Stimulated activated CD8-positive, alpha-beta memory T cell treated with anti-CD3 and anti-CD28 coated beads, Interleukin-4, amount 100 ng/mL, for 48 hours (primary cell): Measurements from ENCODE around the gene YBX2.
"Not testable (repeated sequence)": the region's sequence is repeated elsewhere in the genome, so short reads cannot be mapped to it uniquely, and the experiment has no call there.

Source experiments
- DNase-seq: peaks from one replicate; pipeline ENCODE4 v3.0.0-alpha.2; 2020

Gene YBX2

DNA sequence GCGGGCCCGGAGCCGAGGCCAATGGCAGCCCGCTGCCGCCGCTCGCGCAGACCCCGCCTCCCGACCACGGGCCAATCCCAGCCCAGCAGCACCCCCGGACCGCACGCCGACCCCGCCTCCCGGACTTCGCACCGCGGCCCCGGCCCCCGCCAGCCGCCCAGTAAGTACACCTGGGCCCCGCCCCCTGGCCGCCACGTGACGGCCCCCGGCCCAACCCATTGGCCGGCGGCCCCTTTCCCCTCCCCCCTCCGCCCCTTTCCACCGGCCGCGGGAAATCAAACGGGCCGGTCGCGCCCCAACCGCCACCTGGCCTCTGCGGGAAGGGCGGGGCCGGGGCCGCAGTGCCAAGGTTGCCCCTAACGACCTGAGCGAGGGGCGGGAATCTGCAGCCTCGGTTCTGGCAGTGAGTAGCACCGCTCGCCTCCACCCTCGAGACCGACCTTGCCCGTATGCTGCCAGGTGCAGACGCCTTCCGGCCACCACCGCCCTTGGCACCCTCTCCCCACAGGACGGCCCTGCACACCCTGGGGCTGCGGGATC is at the start of gene YBX2:
TSS of gene YBX2 (minus strand) at position 26 of the 540 bp plus-strand sequence. CDS start 139 bp downstream, outside the sequence.
- DNase-seq: peak; percentile 86

DNA sequence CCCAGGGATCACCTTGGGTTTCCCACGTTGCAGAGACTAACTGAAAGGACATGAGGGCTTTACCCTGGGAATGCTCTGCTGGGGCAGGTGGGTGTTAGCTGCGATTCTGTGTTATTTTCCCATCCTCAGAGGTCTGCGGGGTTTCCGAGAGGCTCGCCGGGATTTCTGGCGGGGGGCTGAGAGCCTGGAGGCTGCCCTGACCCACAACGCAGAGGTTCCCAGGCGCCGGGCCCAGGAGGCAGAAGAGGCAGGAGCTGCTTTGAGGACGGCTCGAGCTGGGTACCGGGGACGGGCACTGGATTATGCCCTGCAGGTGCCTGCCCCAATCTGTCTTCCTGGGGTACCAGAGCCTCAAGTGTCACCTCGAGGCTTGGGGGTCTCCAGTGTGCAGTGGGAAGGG is 48.8 kb upstream of the YBX2 start:
- no peak for DNase-seq

DNA sequence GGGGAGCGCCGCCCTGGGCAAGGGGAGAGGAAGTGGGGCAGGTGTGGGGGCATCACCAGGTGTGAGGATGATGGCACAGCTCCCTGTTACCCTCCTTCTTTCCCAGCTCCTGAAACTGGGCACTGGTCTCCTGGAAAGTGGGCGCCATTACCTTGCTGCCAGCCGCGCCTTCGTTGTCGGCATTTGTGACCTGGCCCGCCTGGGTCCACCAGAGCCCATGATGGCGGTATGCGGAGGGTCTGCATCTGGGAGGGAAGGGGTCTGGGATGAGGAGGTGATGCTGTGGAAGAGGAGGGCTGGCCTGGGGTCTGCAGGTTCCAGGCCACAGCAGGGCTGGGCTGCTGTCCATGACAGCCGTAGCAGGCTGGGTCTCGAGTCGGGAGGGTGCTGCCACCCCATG is 47.4 kb upstream of the YBX2 start:
- DNase-seq: no peak

DNA sequence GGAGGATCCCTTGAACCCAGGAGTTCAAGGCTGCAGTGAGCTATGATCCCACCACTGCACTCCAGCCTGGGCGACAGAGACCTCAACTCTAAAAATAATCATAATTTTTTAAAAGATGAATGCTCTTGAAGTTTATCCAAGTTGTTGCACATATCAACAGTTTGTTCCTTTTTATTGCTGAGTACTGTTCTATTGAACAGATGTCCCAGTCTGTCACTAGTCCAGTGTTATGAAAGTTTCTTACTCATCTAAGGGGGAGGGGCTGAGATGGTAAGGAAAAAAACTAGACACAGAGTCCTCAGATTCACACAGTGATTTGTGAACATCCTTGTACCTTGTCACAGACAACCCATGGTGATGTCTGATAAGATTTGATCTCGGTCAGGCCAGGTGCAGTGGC is 45.7 kb upstream of the YBX2 start:
- no peak for DNase-seq

DNA sequence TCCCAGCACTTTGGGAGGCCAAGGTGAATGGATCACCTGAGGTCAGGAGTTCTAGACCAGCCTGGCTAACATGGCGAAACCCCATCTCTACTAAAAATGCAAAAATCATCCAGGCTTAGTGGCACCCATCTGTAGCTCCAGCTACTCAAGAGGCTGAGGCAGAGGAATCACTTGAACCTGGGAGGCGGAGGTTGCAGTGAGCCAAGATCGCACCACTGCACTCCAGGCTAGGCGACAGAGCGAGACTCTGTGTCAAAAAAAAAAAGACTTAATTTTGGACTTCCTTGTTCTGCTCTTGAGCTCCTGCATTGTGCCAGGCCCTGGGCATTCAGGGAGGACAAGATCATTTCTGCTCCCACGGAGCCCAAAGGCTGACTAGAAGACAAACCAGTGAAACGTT is 43.2 kb upstream of the YBX2 start:
- not testable (repeated sequence) for DNase-seq

DNA sequence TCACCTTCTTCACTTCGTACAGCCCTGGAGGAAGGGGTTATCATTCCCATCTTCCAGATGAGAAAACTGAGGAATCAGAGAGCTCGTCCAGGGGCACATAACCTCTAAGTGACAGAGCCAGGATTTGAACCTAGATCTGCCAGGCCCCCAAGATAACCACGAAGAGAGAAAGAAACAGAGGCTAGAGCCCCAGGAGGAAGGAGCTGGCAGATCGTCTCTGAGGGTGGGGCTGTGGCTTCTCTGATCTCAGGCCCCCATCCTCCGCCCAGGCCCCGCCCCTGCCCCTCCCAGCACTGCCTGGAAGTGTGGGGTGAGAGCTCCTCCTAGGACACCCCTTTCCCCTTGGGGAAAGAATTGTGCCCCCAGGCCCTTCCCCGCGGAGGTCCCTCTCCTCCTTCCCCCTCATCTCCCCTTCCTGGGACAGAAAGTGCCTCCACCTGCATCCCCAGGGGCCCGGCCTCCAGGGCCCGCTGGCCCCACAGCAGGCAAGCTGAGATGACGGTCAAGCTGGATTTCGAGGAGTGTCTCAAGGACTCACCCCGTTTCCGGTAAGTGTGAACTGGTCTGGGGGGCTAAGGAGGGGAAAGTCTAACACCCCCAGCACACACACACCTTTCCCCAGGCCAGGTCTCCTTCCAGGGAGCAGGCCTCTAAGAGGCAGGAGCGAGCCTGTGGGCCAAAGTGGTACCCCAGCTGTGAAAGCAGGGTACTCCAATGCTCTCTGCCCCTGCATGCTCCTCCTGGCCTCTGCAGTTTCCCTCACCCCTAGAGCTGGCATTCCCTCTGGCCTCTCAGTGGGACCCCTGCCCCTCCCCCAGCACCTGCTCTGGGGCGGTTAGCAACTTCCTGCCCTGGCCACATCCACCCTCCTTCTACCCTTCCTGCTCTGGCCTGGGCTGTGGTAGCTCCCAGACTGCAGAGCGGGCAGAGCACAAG is 42.1 kb upstream of the YBX2 start, which contains the start of gene ACAP1:
TSS of gene ACAP1 (plus strand) at position 290 of the 936 bp plus-strand sequence. CDS start at position 496, 206 bp downstream.
- DNase-seq: peak; percentile 93

DNA sequence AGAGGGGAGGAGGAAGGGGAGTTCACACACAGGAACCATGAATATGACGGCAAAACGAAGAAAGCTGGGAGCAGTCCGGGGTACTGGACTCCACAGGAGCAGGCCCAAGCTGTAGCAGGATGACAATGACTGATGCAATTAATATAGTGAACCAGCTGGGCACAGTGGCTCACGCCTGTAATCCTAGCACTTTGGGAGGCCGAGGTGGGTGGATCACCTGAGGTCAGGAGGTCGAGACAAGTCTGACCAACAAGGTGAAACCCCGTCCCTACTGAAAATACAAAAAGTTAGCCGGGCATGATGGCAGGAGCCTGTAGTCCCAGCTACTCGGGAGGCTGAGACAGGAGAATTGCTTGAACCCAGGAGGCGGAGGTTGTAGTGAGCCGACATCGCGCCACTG is 41.3 kb upstream of the YBX2 start:
- DNase-seq: not testable (repeated sequence)

DNA sequence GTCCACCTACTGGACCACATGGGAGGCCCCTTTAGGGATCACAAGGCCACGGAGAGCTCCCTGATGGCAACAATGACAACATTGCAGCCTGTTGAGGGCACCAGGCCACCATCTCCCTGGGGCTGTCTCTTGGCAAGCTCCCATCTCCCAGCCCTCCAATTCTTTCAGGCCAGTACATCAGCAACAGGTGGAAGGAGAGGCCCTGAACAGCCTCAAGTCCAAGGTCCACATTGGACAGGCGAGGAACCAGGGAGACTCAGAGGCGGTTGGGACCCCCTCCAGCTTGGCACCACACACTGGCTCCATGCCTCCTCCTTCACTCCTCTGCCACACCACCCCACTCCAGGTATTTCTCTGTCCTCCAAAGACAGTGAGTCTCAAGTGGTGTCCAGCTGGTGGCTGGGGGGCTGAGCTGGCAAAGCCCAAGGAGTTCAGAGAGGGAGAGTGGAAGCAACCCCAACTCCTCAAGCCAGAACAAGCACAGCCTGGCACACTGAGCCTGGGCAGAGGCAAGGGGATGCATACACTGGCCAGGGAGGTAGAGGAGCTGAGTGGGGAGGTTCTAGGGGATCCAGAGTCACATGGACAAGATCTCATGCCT is 40.6 kb upstream of the YBX2 start:
- DNase-seq: no peak

DNA sequence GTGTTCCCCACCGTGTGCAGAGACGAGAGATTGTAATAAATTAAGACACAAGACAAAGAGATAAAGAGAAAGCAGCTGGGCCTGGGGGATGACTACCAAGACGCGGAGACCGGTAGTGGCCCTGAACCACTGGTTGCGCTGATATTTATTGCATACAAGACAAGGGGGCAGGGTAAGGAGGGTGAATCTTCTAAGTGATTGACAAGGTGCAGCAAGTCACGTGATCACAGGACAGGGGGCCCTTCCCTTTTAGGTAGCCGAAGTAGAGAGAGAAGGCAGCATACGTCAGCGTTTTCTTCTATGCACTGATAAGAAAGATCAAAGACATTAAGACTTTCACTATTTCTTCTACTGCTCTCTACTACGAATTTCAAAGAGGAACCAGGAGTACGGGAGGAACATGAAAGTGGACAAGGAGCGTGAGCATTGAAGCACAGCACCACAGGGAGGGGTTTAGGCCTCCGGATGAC is 38.2 kb upstream of the YBX2 start:
- DNase-seq: peak; percentile 51

DNA sequence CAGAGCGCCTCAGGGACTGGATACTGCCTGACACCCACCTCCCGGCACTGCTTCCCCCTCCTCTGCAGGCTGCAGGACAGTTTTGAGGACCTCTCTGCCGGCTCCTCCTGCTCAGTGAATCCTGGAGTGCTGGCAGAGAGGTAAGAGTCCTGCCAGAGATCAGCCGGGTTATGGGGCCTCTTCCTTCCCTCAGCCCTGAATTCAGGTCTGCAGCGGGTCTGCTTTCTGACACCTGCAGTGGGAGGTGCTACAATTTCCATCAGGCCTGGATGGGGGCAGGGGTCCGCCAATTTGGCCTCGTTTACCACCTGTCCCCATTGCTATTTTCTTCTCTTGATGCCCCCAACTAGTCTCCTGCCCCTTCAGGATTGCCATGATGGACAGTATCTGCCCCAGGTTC is 37.7 kb upstream of the YBX2 start:
- no peak for DNase-seq

DNA sequence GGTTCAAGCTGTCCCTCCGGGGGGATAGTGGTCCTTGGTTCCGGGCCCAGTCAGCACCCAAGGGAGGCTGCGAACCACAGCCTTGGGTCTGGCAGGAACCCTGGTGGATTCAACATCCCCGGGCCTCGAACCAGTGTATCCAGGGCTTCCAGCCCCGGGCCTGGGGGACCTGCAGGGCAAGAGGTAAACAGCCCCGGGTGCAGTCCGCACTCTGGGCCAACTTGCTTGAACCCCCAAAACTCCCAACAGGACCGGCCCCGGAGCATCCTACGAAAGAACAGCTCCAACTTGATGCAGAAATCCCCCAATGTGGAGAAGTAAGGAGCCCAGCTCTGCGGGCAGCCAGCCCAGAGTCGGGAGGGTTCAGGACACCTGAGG is 36.2 kb upstream of the YBX2 start:
- DNase-seq: no peak

DNA sequence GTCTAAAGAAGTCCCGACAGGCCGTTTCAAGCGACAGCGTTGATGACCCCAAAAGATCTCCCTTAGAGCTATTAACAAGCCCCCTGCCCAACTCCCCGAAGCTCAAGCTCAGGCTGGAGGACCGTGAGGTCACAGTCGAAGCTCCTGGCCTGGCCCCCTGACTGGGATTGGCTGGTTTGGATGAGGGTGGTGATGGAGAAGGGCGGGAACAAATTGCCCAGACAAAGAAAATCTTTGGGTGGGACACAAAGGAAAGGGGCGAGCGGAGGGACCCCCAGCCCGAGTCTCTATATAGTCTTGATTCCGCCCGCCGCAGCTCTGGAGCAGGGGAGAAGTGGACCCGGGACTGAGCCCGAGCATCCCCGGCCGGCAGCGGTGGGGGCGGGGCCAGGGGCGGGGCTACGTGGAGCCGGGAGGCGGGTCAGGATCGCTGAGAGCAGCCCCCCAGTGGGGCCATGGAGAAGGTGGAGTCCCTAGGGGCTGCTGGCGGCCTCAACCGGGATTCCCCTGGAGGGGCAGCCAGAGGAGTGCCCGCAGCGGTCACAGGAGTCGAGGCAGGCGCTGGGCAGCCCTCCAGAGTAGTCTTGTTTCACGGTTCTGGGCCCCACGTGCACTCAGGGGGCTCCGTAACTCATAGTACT is 35.7 kb upstream of the YBX2 start:
- peak; percentile 86 for DNase-seq

DNA sequence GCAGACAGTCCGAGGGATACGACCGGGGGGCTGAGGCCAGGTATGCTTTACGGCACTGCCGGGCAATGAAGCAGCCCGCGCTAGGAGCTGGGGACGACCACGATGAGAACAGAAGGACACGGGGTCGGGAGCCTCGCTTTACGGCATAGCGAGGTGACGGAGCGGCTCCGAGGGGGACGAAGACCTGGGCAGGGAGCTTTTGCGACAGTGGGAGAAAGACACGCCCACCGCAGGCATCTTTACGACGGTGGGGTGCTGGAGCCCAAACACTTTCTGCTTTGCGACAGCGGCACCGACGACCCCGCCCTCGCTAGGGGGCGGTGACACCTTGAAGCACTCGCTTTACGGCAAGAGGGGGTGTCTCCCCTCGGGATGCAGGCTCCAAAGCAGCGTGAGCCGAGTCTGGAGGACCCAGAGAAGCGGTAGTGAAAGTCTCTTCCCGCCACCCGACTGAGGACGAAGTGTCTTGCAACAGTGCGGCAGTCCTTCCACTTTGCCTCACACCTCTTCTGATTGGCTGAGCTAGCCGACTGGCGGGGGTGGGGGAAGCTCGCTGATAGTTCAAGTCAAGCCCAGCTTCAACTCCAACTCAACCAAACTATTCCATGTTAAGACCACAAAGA is 35.0 kb upstream of the YBX2 start:
- peak; percentile 96 for DNase-seq

DNA sequence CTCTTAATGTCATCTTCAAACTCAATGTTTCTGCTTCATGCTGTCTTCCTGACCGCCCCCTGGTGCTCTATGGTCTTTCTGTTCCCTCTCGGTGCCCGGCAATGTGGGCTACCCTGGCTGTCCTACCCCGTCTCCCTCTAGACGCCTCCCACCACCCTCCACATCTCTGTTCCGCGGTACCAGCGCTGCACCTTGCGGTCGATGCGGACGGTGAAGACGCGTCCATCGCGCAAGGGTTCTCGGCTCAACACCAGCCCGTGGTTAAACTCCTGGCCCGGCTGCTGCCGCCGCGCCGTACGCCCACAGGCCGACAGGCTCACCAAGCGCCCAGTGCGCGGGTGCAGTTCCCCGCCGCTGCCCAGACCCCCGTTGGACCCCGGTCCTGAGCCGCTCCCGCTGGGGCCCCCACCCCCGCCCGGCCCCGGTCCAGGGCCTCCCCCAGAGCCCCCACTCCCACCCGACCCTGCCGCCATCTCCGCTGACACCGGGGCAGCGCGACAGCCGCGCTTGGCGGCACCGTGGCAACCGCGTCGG is 34.5 kb upstream of the YBX2 start, which contains the start of gene NEURL4:
TSS of gene NEURL4 (minus strand) at position 496 of the 534 bp plus-strand sequence. CDS start at position 473, 23 bp downstream.
- DNase-seq: no peak

DNA sequence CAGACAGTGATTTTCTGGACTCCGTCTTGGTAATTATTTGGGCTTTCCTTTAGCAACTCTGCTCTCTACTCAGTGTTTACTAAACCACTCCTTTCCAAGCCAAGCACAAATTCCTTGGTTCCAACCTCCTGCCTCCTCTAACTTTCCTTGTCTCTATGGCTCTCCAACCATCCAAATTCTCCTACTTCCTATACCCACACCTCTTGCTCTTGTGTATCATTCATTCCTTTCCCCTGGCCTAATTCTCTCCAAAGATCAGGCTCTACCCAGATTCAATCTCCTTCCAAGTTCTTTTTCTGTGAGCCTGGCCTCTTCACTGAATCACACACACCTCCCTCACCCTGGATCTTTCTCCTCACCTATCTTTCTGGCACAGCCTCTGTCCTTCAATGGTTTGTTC is 33.6 kb upstream of the YBX2 start:
- no peak for DNase-seq

DNA sequence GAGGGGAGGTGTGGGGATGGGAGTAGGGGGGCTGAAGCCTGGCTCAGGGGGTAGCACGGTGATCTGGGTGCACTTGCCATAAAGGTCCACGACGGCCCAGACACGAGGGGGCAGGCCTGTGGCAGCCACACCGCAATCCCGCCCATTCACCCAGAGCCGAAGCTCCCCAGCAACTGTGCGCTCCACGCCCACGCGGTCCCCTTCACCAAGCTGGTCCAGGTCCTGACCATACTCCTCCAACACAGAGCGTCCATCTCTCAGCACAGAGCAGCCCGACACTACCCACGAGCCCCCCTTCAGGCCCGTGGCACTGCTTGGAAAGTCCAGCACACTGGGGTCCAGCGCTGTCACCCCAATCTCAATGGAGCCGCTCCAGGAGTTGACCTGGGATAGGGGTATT is 33.1 kb upstream of the YBX2 start:
- no peak for DNase-seq

DNA sequence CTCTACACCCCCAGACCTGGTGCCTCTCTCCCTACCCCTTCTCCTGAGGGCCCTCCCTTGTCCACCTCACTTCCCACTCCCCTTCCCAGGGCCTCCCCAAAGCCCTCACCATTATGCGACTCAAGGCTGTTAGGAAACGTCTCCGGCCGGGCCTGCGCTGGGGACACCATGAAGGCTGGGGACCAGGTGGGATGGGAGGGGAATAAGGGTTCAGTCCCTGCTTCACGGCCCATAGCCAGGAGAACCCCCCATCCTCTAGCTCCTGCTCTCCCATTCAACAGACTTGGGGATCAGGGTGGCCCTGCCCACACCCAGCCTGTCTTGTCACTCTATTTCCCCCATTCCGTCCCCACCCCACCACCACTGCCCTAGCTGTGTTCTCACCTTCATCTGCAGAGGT is 32.6 kb upstream of the YBX2 start:
- DNase-seq: no peak

DNA sequence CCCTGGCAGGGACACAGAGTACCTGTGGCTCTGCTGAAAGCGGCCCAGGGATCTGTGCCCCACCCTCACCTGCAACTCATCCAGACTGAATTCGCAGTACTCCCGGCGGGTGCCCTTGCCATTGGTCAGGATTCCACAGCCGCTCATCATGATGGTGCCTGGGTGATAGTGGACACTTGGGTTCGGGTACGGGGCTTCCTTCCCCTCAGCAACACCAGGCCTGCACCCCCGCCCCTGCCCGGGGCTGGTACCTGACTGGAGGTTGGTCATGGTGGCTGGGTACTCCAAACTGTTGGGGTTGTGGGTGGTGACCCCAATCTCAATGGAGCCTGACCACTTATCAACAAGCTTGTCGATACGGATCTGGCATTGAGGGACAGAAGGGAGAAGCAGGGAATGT is 31.7 kb upstream of the YBX2 start:
- DNase-seq: no peak

DNA sequence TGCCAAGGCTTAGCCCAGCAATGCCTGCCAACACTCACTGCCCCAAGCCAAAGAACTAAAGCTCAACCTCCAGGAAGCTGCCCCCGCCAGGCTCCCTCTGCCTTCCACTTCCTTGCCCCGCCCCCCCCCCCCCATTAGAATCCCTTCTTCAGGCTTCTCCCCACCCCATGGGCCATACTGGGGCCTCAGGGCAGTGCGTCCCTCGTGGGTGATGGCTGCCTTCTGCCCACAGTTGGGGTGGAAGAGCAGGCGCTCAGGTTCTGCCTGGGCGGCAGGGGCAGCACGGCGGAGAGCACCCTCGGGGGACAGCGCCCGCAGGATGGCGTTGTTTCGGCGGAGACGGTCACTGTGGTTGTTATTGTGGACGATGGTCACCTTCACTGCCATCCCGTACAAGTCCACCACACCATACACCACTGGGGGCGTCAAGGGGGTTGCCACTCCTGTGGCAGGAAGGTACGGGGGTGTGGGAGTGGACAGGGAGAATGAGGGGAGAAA is 30.6 kb upstream of the YBX2 start:
- DNase-seq: no peak

DNA sequence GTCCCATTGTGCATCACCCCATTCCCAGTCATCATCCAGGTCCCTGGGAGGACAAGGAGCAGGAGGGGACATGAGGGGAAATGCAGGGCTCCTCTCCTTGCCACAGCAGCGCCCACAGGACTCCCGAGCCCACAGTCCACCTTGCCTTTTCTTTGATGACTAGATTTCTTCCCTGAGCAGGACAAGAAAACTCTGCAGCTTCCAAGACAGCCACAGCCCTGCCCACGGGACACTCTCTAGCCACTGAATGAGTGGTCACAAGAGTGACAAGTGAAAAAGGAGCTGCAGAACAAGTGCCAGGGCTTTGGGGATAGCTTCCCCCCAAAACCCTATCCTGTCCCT is 30.0 kb upstream of the YBX2 start:
- no peak for DNase-seq

DNA sequence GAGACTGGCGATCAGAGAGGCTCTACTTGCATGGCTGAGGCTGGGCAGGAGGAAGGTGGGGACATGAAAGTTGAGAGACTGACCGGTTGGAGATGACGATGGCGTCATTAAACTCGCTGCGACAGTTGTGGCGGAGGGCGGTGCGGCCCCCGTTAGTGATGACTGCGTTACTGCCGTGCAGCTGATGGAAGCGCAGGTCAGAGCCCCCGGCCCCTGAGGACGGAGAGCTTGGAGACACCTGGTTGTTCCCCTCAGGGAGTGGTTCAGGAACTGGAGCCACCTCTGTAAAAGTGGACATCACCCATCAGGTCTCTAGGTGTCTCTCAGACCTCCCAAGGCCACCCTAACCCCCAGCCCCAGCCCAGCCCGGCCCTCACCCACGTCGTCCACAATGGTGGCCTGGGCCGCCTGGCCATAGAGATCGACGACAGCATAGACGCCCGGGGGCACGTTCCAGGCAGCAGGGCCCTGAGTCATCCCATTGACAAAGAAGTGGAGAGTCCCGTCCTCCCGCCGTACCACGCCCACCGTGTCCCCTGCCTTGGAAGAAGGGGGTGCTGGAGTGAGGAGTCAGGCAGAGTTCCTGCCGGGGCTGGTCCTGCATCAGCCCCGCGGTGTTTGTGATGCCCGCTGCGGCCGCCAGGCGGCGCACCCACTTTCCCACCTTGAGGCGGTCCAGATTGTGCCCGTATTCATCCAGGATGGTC is 29.4 kb upstream of the YBX2 start:
- peak; percentile 86 for DNase-seq
